WTC11 (cell line): ENCODE data around the gene POLD3.

Experiments used
- ATF1 ChIP-seq: sonication (generic); formaldehyde crosslinking; IDR thresholded peaks from 2 replicates; pipeline ENCODE4 v1.8.1; 2023; ENCODE audit warnings: mild to moderate bottlenecking, moderate library complexity, missing genetic modification reagents
- CREM ChIP-seq: sonication (generic); formaldehyde crosslinking; IDR thresholded peaks from 2 replicates; pipeline ENCODE4 v1.8.1; 2022; ENCODE audit warnings: mild to moderate bottlenecking, missing genetic modification reagents, moderate library complexity
- CTCF ChIP-seq: fragments of 200-600 bp; IDR thresholded peaks from 2 replicates; pipeline ENCODE4 v1.8.0; 2022; ENCODE audit warnings: antibody characterized with exemption
- GABPB1 ChIP-seq: sonication (generic); formaldehyde crosslinking; IDR thresholded peaks from 2 replicates; pipeline ENCODE4 v1.8.1; 2023; ENCODE audit warnings: mild to moderate bottlenecking, missing genetic modification reagents
- IRF1 ChIP-seq: sonication (generic); formaldehyde crosslinking; IDR thresholded peaks from 2 replicates; pipeline ENCODE4 v1.8.0; 2023; ENCODE audit warnings: missing genetic modification reagents
- IRF2 ChIP-seq: sonication (generic); formaldehyde crosslinking; IDR thresholded peaks from 2 replicates; pipeline ENCODE4 v1.8.0; 2022; ENCODE audit warnings: low read depth, missing genetic modification reagents, borderline replicate concordance
- MXD4 ChIP-seq: fragments of 250-450 bp; sonication (Bioruptor Pico); IDR thresholded peaks from 2 replicates; pipeline ENCODE4 v1.8.0; 2021; ENCODE audit warnings: mild to moderate bottlenecking, moderate library complexity, borderline replicate concordance
- SP1 ChIP-seq: sonication (generic); formaldehyde crosslinking; conservative IDR thresholded peaks from 2 replicates; pipeline ENCODE4 v1.8.1; 2022; ENCODE audit warnings: missing genetic modification reagents
- TCF7 ChIP-seq: sonication (generic); formaldehyde crosslinking; IDR thresholded peaks from 2 replicates; pipeline ENCODE4 v1.8.0; 2022; ENCODE audit warnings: mild to moderate bottlenecking, low read depth, missing genetic modification reagents, moderate library complexity
- TF ChIP-seq, protein P1 (sequence below): sonication (generic); formaldehyde crosslinking; IDR thresholded peaks from 2 replicates; pipeline ENCODE4 v1.8.0; 2022; ENCODE audit warnings: missing genetic modification reagents
- TF ChIP-seq, protein P2 (sequence below): sonication (generic); formaldehyde crosslinking; conservative IDR thresholded peaks from 2 replicates; pipeline ENCODE4 v1.8.1; 2022; ENCODE audit warnings: mild to moderate bottlenecking, missing genetic modification reagents

- TF ChIP-seq, protein P1, sequence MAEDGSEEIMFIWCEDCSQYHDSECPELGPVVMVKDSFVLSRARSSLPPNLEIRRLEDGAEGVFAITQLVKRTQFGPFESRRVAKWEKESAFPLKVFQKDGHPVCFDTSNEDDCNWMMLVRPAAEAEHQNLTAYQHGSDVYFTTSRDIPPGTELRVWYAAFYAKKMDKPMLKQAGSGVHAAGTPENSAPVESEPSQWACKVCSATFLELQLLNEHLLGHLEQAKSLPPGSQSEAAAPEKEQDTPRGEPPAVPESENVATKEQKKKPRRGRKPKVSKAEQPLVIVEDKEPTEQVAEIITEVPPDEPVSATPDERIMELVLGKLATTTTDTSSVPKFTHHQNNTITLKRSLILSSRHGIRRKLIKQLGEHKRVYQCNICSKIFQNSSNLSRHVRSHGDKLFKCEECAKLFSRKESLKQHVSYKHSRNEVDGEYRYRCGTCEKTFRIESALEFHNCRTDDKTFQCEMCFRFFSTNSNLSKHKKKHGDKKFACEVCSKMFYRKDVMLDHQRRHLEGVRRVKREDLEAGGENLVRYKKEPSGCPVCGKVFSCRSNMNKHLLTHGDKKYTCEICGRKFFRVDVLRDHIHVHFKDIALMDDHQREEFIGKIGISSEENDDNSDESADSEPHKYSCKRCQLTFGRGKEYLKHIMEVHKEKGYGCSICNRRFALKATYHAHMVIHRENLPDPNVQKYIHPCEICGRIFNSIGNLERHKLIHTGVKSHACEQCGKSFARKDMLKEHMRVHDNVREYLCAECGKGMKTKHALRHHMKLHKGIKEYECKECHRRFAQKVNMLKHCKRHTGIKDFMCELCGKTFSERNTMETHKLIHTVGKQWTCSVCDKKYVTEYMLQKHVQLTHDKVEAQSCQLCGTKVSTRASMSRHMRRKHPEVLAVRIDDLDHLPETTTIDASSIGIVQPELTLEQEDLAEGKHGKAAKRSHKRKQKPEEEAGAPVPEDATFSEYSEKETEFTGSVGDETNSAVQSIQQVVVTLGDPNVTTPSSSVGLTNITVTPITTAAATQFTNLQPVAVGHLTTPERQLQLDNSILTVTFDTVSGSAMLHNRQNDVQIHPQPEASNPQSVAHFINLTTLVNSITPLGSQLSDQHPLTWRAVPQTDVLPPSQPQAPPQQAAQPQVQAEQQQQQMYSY (CRISPR knock-in tag) = no peak
- TF ChIP-seq, protein P2, sequence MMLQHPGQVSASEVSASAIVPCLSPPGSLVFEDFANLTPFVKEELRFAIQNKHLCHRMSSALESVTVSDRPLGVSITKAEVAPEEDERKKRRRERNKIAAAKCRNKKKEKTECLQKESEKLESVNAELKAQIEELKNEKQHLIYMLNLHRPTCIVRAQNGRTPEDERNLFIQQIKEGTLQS (CRISPR knock-in tag) = no peak
- TF ChIP-seq CTCF (no peak), ATF1 (CRISPR knock-in tag) (no peak), IRF1 (CRISPR knock-in tag) (no peak), TCF7 (CRISPR knock-in tag) (no peak), CREM (CRISPR knock-in tag) (no peak), SP1 (CRISPR knock-in tag) (no peak), IRF2 (CRISPR knock-in tag) (no peak), GABPB1 (CRISPR knock-in tag) (no peak), MXD4 (CRISPR knock-in tag) (no peak)
Observed at GRCh38 chr11:74615311-74615710, 22.9 kb downstream of the POLD3 start.
